A549 (cell line): ENCODE measurements around the gene IFITM2. TPM values are rescaled to one million over a fixed set of nuclear protein-coding genes. Genes with fewer than 3 reads are reported as not detected.

ENCODE experiments used
- ATAC-seq, 2 experiments: fragments of 200-7000 bp in 1 of 2; fragments of >200 bp in 1 of 2; cut with Nextera tagmentation in 1 of 2; cut with Tn5 transposase in 1 of 2; 3 replicates each; pipeline versions ENCODE4 v1.8.0 to v1.9.1; 2018 to 2020; ENCODE audit warnings: mild to moderate bottlenecking in 1 of 2, moderate library complexity in 1 of 2
- CTCF ChIA-PET: fragments of 300-600 bp; sonication (Branson Sonifier 250); formaldehyde crosslinking; extraction: SDS; loops from one replicate; lab custom pipeline; 2021; ENCODE audit warnings: antibody characterized with exemption, inconsistent platforms; lab: Yijun Ruan, JAX
- POLR2A ChIA-PET: fragments of 350-600 bp; formaldehyde crosslinking; extraction: SDS; loops from one replicate; lab custom pipeline; 2021; ENCODE audit warnings: antibody characterized with exemption, inconsistent platforms; lab: Yijun Ruan, JAX
- DNase-seq, 2 experiments: peaks; one replicate each; pipeline versions ENCODE4 v3.0.0 to v3.0.0-alpha.2; 2011 to 2016; ENCODE audit warnings: low read depth in 1 of 2, low spot score in 1 of 2
- FAIRE-seq: peaks from 2 replicates; lab custom pipeline; 2011; peaks lifted over from hg19 to GRCh38; lab: Jason Lieb, UNC
- H3K27ac ChIP-seq, 2 experiments: fragments of >200 bp; sonication (Bioruptor Twin); formaldehyde crosslinking; 3 replicates each; pipeline ENCODE4 v1.5.1; 2016 to 2017
- H3K4me1 ChIP-seq: fragments of >200 bp; sonication (Bioruptor Twin); formaldehyde crosslinking; 3 replicates; pipeline ENCODE4 v1.6.1; 2016
- H3K4me2 ChIP-seq: fragments of >200 bp; sonication (Bioruptor Twin); formaldehyde crosslinking; 3 replicates; pipeline ENCODE4 v1.6.1; 2016
- H3K4me3 ChIP-seq: fragments of >200 bp; sonication (Bioruptor Twin); formaldehyde crosslinking; 3 replicates; pipeline ENCODE4 v1.5.1; 2016
- H3K9me3 ChIP-seq: fragments of >200 bp; sonication (Bioruptor Twin); formaldehyde crosslinking; 3 replicates; pipeline ENCODE4 v1.6.1; 2016
- CHD4 ChIP-seq: fragments of 200-600 bp; sonication (generic); IDR thresholded peaks from 2 replicates; pipeline ENCODE4 v1.6.1; 2016; ENCODE audit warnings: antibody characterized with exemption, mild to moderate bottlenecking, borderline replicate concordance
- ESRRA ChIP-seq: fragments of 150-350 bp; IDR thresholded peaks from 2 replicates; pipeline ENCODE4 v1.6.1; 2014; ENCODE audit warnings: mild to moderate bottlenecking, low read length, borderline replicate concordance
- FOXS1 ChIP-seq: fragments of 250-450 bp; sonication (Bioruptor Pico); IDR thresholded peaks from 2 replicates; pipeline ENCODE4 v1.5.0; 2020; ENCODE audit warnings: mild to moderate bottlenecking, moderate library complexity
- HDAC2 ChIP-seq: fragments of 200-600 bp; sonication (generic); IDR thresholded peaks from 2 replicates; pipeline ENCODE4 v1.6.1; 2016
- HOXA7 ChIP-seq: fragments of 250-450 bp; sonication (Bioruptor Pico); IDR thresholded peaks from 2 replicates; pipeline ENCODE4 v1.5.0; 2020; ENCODE audit warnings: mild to moderate bottlenecking, moderate library complexity
- HOXB13 ChIP-seq: fragments of 250-450 bp; sonication (Bioruptor Pico); IDR thresholded peaks from 2 replicates; pipeline ENCODE4 v1.5.0; 2020; ENCODE audit warnings: low read depth, mild to moderate bottlenecking, moderate library complexity
- JUNB ChIP-seq: fragments of >200 bp; sonication (Bioruptor Twin); formaldehyde crosslinking; IDR thresholded peaks from 2 replicates; pipeline ENCODE4 v1.6.1; 2016
- KDM1A ChIP-seq: fragments of 200-600 bp; sonication (generic); IDR thresholded peaks from 2 replicates; pipeline ENCODE4 v1.6.1; 2016; ENCODE audit warnings: low read depth, mild to moderate bottlenecking
- MAFK ChIP-seq: fragments of 450-650 bp; IDR thresholded peaks from 2 replicates; pipeline ENCODE4 v1.6.1; 2014; ENCODE audit not compliant: partially characterized antibody
- NFE2L2 ChIP-seq: fragments of 150-350 bp; conservative IDR thresholded peaks from 2 replicates; pipeline ENCODE4 v1.6.1; 2014; ENCODE audit warnings: low read length
- POLR2AphosphoS2 ChIP-seq: conservative IDR thresholded peaks from 2 replicates; pipeline ENCODE4 v1.6.1; 2012; ENCODE audit warnings: low read length, improper control_type of control experiment, inconsistent platforms
- RARB ChIP-seq: fragments of 250-450 bp; sonication (Bioruptor Pico); IDR thresholded peaks from 2 replicates; pipeline ENCODE4 v1.8.0; 2021; ENCODE audit warnings: mild to moderate bottlenecking, moderate library complexity
- RCOR1 ChIP-seq: fragments of 150-350 bp; IDR thresholded peaks from 2 replicates; pipeline ENCODE4 v1.6.1; 2014; ENCODE audit warnings: antibody characterized with exemption, low read length, low read depth
- RNF2 ChIP-seq: fragments of 200-600 bp; sonication (generic); IDR thresholded peaks from 2 replicates; pipeline ENCODE4 v1.6.1; 2016; ENCODE audit warnings: low read depth, mild to moderate bottlenecking, antibody characterized with exemption, moderate library complexity, borderline replicate concordance
- TFCP2L1 ChIP-seq: fragments of 250-450 bp; sonication (Bioruptor Pico); IDR thresholded peaks from 2 replicates; pipeline ENCODE4 v1.5.0; 2021; ENCODE audit warnings: mild to moderate bottlenecking
- ZC3H11A ChIP-seq: fragments of 450-650 bp; IDR thresholded peaks from 2 replicates; pipeline ENCODE4 v1.6.1; 2014; ENCODE audit warnings: antibody characterized with exemption, mild to moderate bottlenecking
- ZFP36 ChIP-seq: fragments of 450-650 bp; IDR thresholded peaks from 2 replicates; pipeline ENCODE4 v1.6.1; 2014; ENCODE audit warnings: borderline replicate concordance; ENCODE audit not compliant: partially characterized antibody
- ZNF302 ChIP-seq: fragments of 250-450 bp; sonication (Bioruptor Pico); IDR thresholded peaks from 2 replicates; pipeline ENCODE4 v1.9.0; 2021; ENCODE audit warnings: inconsistent platforms, mild to moderate bottlenecking, moderate library complexity
- ZSCAN20 ChIP-seq: fragments of 250-450 bp; sonication (Bioruptor Pico); IDR thresholded peaks from 2 replicates; pipeline ENCODE4 v1.8.0; 2022; ENCODE audit warnings: mild to moderate bottlenecking, moderate library complexity
- whole genome bisulfite sequencing: methylation state at CpG from one replicate; pipeline ENCODE4 v1.1.6; 2017; ENCODE audit errors: missing lambda C conversion rate; 5-methylcytosine and 5-hydroxymethylcytosine counted together
- polyA plus RNA-seq, 4 experiments: library from polyadenylated mRNA; depleted of rRNA in 3 of 4; stranded (reverse); fragments of >200 nt; fragmentation: RNase III in 1 of 4; extraction: RNeasy Plus Mini Kit Qiagen cat#74134 plus additional on column Dnase treatment in 1 of 4; gene quantifications; 2 replicates in 3 of 4; 3 replicates in 1 of 4; pipeline ENCODE4 v1.2.3, GENCODE V29; 2011 to 2017
- TF ChIP-seq, protein P1 (sequence below): IDR thresholded peaks from 2 replicates; pipeline ENCODE4 v1.6.1; 2012; ENCODE audit warnings: low read depth, borderline replicate concordance
- TF ChIP-seq, protein P2 (sequence below): fragments of >200 bp; sonication (Bioruptor Twin); formaldehyde crosslinking; IDR thresholded peaks from 3 replicates; pipeline ENCODE4 v1.5.1; 2016
- TF ChIP-seq, protein P3 (sequence below): IDR thresholded peaks from 2 replicates; pipeline ENCODE4 v1.6.1; 2012
- TF ChIP-seq, protein P4 (sequence below): fragments of >200 bp; sonication (Bioruptor Twin); formaldehyde crosslinking; IDR thresholded peaks from 2 replicates; pipeline ENCODE4 v1.6.1; 2016
- TF ChIP-seq, protein P5 (sequence below): fragments of 200-600 bp; sonication (generic); IDR thresholded peaks from 2 replicates; pipeline ENCODE4 v1.6.1; 2016; ENCODE audit warnings: antibody characterized with exemption, mild to moderate bottlenecking, moderate library complexity

IFITM2 gene
- polyA plus RNA-seq, 2 of the 4 experiments (the other 2 are of a cell fraction), result 36.4 to 43.6 TPM

DNA sequence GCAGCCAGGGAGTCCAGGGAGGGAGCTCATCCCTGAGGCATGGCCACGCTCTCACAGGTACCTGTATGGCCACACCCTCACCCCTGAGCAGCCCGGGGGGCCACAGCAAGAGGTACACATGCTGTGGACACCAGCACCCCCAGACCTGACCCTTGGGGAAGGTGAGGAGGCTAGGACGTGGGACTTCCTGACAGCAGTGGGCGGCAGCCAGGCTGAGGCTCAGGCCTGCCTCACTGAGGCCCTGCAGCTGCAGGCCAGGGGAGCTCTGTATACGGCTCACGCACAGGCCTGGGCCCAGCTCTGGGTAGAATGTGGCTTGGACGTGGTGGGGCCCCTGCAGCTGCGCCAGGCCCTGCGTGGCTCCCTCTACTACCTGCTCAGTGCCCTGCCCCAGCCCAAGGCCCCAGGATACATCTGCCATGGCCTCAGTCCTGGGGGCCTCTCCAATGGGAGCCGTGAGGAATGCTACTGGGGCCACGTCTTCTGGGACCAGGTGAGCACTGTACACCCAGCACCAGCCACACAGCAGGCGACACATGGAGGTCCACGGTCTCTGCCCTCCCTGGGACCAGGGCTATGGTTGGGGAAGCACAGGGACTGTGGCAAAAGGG lies 16.9 kb upstream of the IFITM2 start:
- Histone ChIP-seq H3K9me3 (no peaks in the 10 kb centered on the region), H3K4me1 (peaks cover 5% of the 10 kb centered on the region; the same call in 1 of the 3 replicates), H3K4me3 (no peak overlapping the region), H3K27ac (no peak overlapping the region; a peak in 1 of 6 replicates), H3K4me2 (no peak overlapping the region)
- ChIA-PET POLR2A (interaction anchor here (0.9 kb wide), 1 partner anchor 83 kb away, joined by 3 read pairs; the partner anchor contains the start of genes BET1L and RIC8A), CTCF (interaction anchor here (0.9 to 8.7 kb wide), 3 partner anchors 16 to 40 kb away, joined by 3 to 49 read pairs (median 4); partner anchors contain the start of gene IFITM2)
- WGBS, result 95% methylated on average over 9 of the region's 13 CpGs
- no peak for DNase-seq
- TF ChIP-seq, protein P1, sequence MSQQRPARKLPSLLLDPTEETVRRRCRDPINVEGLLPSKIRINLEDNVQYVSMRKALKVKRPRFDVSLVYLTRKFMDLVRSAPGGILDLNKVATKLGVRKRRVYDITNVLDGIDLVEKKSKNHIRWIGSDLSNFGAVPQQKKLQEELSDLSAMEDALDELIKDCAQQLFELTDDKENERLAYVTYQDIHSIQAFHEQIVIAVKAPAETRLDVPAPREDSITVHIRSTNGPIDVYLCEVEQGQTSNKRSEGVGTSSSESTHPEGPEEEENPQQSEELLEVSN, result no peak
- TF ChIP-seq RNF2, result no peak
- no peak for TF ChIP-seq HDAC2
- no peak for TF ChIP-seq RCOR1
- TF ChIP-seq KDM1A, result no peak
- TF ChIP-seq, protein P2, sequence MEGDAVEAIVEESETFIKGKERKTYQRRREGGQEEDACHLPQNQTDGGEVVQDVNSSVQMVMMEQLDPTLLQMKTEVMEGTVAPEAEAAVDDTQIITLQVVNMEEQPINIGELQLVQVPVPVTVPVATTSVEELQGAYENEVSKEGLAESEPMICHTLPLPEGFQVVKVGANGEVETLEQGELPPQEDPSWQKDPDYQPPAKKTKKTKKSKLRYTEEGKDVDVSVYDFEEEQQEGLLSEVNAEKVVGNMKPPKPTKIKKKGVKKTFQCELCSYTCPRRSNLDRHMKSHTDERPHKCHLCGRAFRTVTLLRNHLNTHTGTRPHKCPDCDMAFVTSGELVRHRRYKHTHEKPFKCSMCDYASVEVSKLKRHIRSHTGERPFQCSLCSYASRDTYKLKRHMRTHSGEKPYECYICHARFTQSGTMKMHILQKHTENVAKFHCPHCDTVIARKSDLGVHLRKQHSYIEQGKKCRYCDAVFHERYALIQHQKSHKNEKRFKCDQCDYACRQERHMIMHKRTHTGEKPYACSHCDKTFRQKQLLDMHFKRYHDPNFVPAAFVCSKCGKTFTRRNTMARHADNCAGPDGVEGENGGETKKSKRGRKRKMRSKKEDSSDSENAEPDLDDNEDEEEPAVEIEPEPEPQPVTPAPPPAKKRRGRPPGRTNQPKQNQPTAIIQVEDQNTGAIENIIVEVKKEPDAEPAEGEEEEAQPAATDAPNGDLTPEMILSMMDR, result no peak
- TF ChIP-seq TFCP2L1, result no peak
- no peak for TF ChIP-seq HOXB13 (CRISPR knock-in tag)
- TF ChIP-seq, protein P3, sequence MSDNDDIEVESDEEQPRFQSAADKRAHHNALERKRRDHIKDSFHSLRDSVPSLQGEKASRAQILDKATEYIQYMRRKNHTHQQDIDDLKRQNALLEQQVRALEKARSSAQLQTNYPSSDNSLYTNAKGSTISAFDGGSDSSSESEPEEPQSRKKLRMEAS, result no peak
- no peak for TF ChIP-seq RARB (CRISPR knock-in tag)
- TF ChIP-seq, protein P4, sequence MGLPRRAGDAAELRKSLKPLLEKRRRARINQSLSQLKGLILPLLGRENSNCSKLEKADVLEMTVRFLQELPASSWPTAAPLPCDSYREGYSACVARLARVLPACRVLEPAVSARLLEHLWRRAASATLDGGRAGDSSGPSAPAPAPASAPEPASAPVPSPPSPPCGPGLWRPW, result no peak
- ATAC-seq, result no peak
- no peak for FAIRE-seq

DNA sequence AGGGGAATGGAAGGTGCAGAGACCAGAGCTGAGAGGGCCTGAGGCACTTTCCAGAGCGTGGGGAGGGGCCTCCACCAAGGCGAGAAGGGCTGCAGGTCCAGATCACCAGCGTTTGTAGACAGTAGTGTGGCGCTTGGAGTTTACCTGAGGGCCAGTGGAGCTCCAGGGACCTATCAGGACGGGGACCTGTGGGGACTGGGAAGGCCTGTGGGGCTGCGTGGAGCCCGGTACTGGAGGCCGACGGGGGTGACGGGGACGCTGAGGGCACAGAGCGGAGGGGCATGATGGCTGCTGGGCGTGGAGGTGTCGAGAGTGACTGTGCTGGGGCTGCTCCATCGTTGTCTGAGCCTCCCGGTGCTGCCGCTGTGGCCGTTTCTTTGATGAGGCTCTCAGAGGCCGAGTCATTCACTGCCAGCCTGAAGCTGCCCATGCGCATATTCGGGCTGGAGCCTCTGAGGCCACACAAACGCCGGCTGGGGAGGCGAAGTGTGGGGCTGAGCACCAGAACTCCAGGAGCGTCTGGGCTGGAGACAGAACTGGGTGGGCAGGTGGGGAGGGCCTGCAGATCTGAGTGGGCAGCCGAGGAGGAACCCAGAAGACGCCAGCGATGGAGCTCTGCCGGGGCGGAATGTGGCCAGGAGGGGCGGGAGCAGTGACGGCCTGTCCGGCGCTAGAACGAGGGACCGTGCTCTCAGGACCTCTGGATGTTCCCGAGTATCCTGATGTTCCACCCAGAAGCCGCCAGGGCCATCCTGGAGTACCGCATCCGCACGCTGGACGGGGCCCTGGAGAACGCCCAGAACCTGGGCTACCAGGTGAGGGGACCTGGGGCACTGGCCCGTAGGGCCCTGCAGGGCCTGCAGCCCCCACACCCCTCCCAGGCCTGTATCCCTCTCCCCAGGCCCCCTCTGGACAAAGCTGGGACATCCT lies 16.1 kb upstream of the IFITM2 start:
- no peak overlapping the region for H3K4me3 ChIP-seq
- H3K27ac ChIP-seq, result no peak overlapping the region
- no peaks in the 10 kb centered on the region for H3K9me3 ChIP-seq
- DNase-seq (no peak), FAIRE-seq (no peak), ATAC-seq (no peak)
- 93% methylated on average over 37 of the region's 44 CpGs for WGBS
- TF ChIP-seq ESRRA, result no peak
- TF ChIP-seq ZFP36, result no peak
- TF ChIP-seq RNF2, result no peak
- TF ChIP-seq JUNB, result no peak
- no peak for TF ChIP-seq POLR2AphosphoS2
- TF ChIP-seq, protein P4, result no peak
- TF ChIP-seq MAFK, result no peak
- TF ChIP-seq NFE2L2, result no peak
- TF ChIP-seq CHD4, result no peak
- no peak for TF ChIP-seq ZNF302 (CRISPR knock-in tag)
- TF ChIP-seq HOXA7 (CRISPR knock-in tag), result no peak
- TF ChIP-seq, protein P5, sequence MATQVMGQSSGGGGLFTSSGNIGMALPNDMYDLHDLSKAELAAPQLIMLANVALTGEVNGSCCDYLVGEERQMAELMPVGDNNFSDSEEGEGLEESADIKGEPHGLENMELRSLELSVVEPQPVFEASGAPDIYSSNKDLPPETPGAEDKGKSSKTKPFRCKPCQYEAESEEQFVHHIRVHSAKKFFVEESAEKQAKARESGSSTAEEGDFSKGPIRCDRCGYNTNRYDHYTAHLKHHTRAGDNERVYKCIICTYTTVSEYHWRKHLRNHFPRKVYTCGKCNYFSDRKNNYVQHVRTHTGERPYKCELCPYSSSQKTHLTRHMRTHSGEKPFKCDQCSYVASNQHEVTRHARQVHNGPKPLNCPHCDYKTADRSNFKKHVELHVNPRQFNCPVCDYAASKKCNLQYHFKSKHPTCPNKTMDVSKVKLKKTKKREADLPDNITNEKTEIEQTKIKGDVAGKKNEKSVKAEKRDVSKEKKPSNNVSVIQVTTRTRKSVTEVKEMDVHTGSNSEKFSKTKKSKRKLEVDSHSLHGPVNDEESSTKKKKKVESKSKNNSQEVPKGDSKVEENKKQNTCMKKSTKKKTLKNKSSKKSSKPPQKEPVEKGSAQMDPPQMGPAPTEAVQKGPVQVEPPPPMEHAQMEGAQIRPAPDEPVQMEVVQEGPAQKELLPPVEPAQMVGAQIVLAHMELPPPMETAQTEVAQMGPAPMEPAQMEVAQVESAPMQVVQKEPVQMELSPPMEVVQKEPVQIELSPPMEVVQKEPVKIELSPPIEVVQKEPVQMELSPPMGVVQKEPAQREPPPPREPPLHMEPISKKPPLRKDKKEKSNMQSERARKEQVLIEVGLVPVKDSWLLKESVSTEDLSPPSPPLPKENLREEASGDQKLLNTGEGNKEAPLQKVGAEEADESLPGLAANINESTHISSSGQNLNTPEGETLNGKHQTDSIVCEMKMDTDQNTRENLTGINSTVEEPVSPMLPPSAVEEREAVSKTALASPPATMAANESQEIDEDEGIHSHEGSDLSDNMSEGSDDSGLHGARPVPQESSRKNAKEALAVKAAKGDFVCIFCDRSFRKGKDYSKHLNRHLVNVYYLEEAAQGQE, result no peak
- TF ChIP-seq ZC3H11A, result no peak
- TF ChIP-seq ZSCAN20 (CRISPR knock-in tag), result no peak
- TF ChIP-seq FOXS1 (CRISPR knock-in tag), result no peak
- no peak for TF ChIP-seq HDAC2
- no peak overlapping the region for H3K4me2 ChIP-seq
- H3K4me1 ChIP-seq, result peaks cover 5% of the 10 kb centered on the region; the same call in 1 of the 3 replicates
- POLR2A ChIA-PET, result interaction anchor here (0.9 kb wide), 1 partner anchor 84 kb away, joined by 3 read pairs; the partner anchor contains the start of genes BET1L and RIC8A
- CTCF ChIA-PET, result interaction anchor here (0.9 to 8.7 kb wide), 4 partner anchors 10 to 41 kb away, joined by 3 to 49 read pairs (median 4); partner anchors contain the start of gene IFITM2
